ENCODE results near the gene HOXC9.

DNA sequence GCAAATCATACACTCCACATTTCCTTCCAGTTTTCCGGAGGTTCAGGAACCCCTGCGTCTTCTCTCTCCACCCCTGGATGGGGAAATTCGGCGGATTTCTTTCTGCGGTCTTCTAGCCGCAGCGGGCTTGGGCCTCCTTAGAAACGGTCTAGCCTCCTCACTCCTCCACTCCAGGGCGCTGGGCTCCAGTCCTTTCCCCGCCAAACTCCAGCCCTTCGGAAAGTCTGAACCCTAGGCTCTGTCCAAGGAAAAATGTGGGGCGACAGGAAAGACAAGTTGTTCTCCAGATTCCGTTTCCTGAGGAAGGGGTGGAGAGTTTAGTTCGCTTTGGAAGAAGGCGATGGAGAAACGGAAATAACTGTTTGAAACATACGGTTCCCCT lies 16.4 kb upstream of the HOXC9 start:
- TF ChIP-seq CTCF (IDR thresholded peaks at IDR 0.05) (no peak), POLR2A (IDR thresholded peaks at IDR 0.05) (no peak)
